GM12873 (cell line): Measurements from ENCODE around the gene CSTF1.

ENCODE experiments used
- CTCF ChIP-seq: IDR thresholded peaks from 2 replicates; pipeline ENCODE4 v1.5.1; 2012; ENCODE audit warnings: low read depth, mild to moderate bottlenecking, moderate library complexity, low read length, control low read depth; ENCODE audit not compliant: insufficient read depth; ENCODE audit errors: missing control alignments

The CSTF1 gene

DNA sequence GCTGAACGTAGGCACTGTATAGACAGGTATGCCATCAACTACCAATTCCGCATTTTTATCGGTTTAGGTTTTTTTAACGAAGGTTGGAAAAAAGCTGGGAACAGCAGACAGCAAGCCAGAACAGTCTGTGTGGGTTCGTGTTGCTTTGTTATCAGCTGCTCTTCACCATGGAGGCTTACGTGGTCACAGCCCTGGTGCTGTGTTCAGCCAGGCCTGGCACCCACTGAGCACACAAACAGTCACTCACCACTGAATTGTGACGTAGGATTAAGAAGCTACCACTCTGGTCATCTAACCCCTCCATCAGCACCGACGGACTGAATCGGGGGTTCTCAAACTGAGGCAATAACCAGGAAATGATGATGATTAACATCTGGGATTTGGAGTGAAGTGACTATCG is 20.5 kb upstream of the CSTF1 start:
- TF ChIP-seq CTCF: no peak

DNA sequence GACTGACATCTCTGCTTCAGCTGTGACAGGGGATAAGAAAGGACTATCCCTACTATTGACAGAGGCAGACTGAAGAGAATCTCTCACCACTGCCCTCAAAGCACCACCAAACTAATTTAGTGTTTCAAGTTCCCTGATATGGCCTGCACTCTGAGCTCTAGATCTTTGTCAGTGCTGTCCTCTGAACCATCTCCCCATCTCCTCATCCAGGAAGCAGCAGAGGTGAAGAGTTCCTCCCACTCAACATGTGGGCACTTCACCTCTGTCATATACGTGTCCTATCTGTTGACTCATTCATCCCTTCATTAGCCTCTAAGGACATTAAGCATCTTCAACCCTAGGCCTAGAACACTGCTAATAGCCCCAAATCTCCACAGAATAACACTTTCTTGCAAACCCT is 19.6 kb upstream of the CSTF1 start:
- no peak for TF ChIP-seq CTCF

- no peak for TF ChIP-seq CTCF
These were observed 18.5 kb upstream of the CSTF1 start for GRCh38 chr20:56373942-56374341.

- no peak for TF ChIP-seq CTCF
These were observed 16.1 kb upstream of the CSTF1 start for GRCh38 chr20:56376331-56376730.

DNA sequence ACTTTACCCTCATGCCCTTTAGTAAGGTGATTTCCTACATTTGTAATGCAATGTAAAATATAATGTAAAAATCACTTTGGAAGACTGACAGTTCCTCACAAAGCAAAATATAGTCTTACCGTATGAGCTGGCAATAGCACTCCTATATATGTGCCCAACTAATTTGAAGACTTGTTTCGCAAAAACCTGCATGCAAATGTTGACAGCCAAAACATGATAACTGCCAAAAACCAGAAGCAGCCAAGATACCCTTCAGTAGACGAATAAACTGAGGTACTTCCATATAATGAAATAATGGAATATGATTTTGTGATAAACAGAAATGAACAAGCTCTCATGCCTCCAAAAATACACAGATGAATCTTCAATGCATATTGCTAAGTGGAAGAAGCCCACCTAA is 14.1 kb upstream of the CSTF1 start:
- TF ChIP-seq CTCF: no peak

- no peak for TF ChIP-seq CTCF
These were observed 12.1 kb upstream of the CSTF1 start for GRCh38 chr20:56380375-56380774.

GRCh38 chr20:56381501-56381900 is 10.9 kb upstream of the CSTF1 start:
- no peak for TF ChIP-seq CTCF

GRCh38 chr20:56382696-56383095 is 9.7 kb upstream of the CSTF1 start:
- no peak for TF ChIP-seq CTCF
